SK-N-MC (cell line): Measurements from ENCODE around the gene ANKRD9.

Experiments used
- EZH2 ChIP-seq: fragments of 200-600 bp; sonication (generic); IDR thresholded peaks from one replicate; pipeline ENCODE4 v1.6.1; 2017; ENCODE audit warnings: antibody characterized with exemption
- FOXP2 ChIP-seq: optimal IDR thresholded peaks from 2 replicates; pipeline ENCODE3; 2011; ENCODE audit warnings: mild to moderate bottlenecking, moderate library complexity; ENCODE audit not compliant: insufficient read depth; ENCODE audit errors: extremely low read length, control extremely low read depth
- POLR2AphosphoS5 ChIP-seq: IDR thresholded peaks from 2 replicates; pipeline ENCODE4 v1.6.1; 2012; ENCODE audit warnings: mild to moderate bottlenecking, low read depth, low read length, borderline replicate concordance

DNA sequence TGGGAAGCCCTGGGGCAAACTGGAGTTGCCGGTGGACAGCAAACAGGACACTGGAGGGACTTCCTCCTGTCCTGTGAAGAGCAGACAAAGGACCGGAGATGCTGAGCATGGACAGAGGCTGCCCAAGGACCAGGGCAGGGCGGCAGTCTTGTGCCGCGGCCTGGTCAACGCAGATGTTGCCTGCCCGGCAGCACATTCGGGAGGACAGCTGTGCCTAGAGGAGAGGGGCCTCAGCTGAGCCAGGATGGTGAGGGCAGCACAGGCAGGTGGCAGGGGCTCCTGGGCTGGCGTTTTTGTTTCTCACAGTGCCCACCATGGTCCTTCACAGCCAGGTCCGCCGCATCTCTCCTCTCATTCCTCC is 13.3 kb downstream of the ANKRD9 start:
- no peak for TF ChIP-seq EZH2
- TF ChIP-seq POLR2AphosphoS5, result no peak
- TF ChIP-seq FOXP2, result no peak
